Hematopoietic multipotent progenitor cell (in vitro differentiated cells): Measurements from ENCODE around the gene PRMT1. TPM values are rescaled to one million over a fixed set of nuclear protein-coding genes. Genes with fewer than 3 reads are reported as not detected.

Source experiments
- DNase-seq, 3 donors: peaks; one replicate each; pipeline ENCODE4 v3.0.0-alpha.2; 2011 to 2015; ENCODE audit warnings: low read depth in 2 of 3, low spot score in 2 of 3
- total RNA-seq: library from RNA; depleted of rRNA; stranded (reverse); fragments of >200 nt; gene quantifications from one replicate; pipeline ENCODE4 v1.2.3, GENCODE V29; 2012

The PRMT1 gene
- total RNA-seq, 1 donor, result 455 TPM

GRCh38 chr19:49687150-49687549 lies 10.1 kb downstream of the PRMT1 start:
- DNase-seq, result no peak

- DNase-seq, result no peak
Measured at GRCh38 chr19:49687566-49688316, 10.7 kb downstream of the PRMT1 start.

GRCh38 chr19:49688531-49689132 lies 11.6 kb downstream of the PRMT1 start:
- DNase-seq, result no peak

- DNase-seq, result peak in 1 of 3 donors; percentile 30
Measured at GRCh38 chr19:49689133-49690078, 12.3 kb downstream of the PRMT1 start, which contains the start of gene ADM5. ADM5 (plus strand) TSS chr19:49689594; CDS start chr19:49689838, 244 bp downstream.

- DNase-seq, result no peak
Measured at GRCh38 chr19:49690079-49690655, 13.1 kb downstream of the PRMT1 start.

- peak in 1 of 3 donors; percentile 20 for DNase-seq
Measured at GRCh38 chr19:49690656-49691242, 13.7 kb downstream of the PRMT1 start, which contains the start of gene CPT1C. CPT1C (plus strand) TSS chr19:49691116; CDS start chr19:49692253, 1,137 bp downstream.

GRCh38 chr19:49691243-49692146 lies 14.4 kb downstream of the PRMT1 start:
- peak in 2 of 3 donors; percentile 40 to 47 for DNase-seq

- no peak for DNase-seq
Measured at GRCh38 chr19:49692147-49692506, 15.1 kb downstream of the PRMT1 start.

- no peak for DNase-seq
Measured at GRCh38 chr19:49696115-49696514, 19.0 kb downstream of the PRMT1 start.

- no peak for DNase-seq
Measured at GRCh38 chr19:49696865-49697264, 19.8 kb downstream of the PRMT1 start.

- DNase-seq, result no peak
Measured at GRCh38 chr19:49699364-49699763, 22.3 kb downstream of the PRMT1 start.

- no peak for DNase-seq
Measured at GRCh38 chr19:49700563-49700962, 23.5 kb downstream of the PRMT1 start.

GRCh38 chr19:49701271-49701786 lies 24.3 kb downstream of the PRMT1 start:
- DNase-seq, result no peak

- no peak for DNase-seq
Measured at GRCh38 chr19:49704888-49705642, 28.0 kb downstream of the PRMT1 start.

- no peak for DNase-seq
Measured at GRCh38 chr19:49705919-49706318, 28.8 kb downstream of the PRMT1 start.

GRCh38 chr19:49710372-49710951 lies 33.4 kb downstream of the PRMT1 start:
- DNase-seq, result no peak

- no peak for DNase-seq
Measured at GRCh38 chr19:49712397-49712859, 35.4 kb downstream of the PRMT1 start.
